Colonic mucosa (tissue), 4 donors: ENCODE data around the gene ZNF689. TPM values are rescaled to one million over a fixed set of nuclear protein-coding genes. Genes with fewer than 3 reads are reported as not detected.

Experiments used
- DNase-seq: peaks from one replicate; pipeline ENCODE4 v3.0.0-alpha.2; 2020
- H3K27ac ChIP-seq: fragments of 200-600 bp; one replicate; pipeline ENCODE4 v1.8.0; 2021
- H3K27me3 ChIP-seq: fragments of 200-600 bp; one replicate; pipeline ENCODE4 v1.8.0; 2021
- H3K36me3 ChIP-seq: fragments of 200-600 bp; one replicate; pipeline ENCODE4 v1.8.0; 2021
- H3K4me1 ChIP-seq: fragments of 200-600 bp; one replicate; pipeline ENCODE4 v1.8.0; 2021; ENCODE audit warnings: mild to moderate bottlenecking
- H3K4me3 ChIP-seq: fragments of 200-600 bp; one replicate; pipeline ENCODE4 v1.8.0; 2021
- H3K9ac ChIP-seq, 2 donors: one replicate each; pipeline ENCODE4 v1.7.0; 2013; ENCODE audit warnings: control low read depth in 2 of 2, low read depth in 2 of 2, low read length in 2 of 2
- H3K9me3 ChIP-seq: fragments of 200-600 bp; one replicate; pipeline ENCODE4 v1.8.0; 2021
- intact Hi-C: fragments of 100-400 bp; cut with DNase I; formaldehyde crosslinking; loops from one replicate; pipeline ENCODE4 v1.14.1; 2022
- total RNA-seq, 2 donors: library from RNA; stranded (reverse); fragmentation: NEBNext Ultra II Directional in 1 of 2; extraction: Animal tissue kit (Norgen Biotek cat#: 25700) in 1 of 2; gene quantifications; one replicate each; pipeline ENCODE4 v1.2.1, GENCODE V29; 2021
- TF ChIP-seq, protein P1 (sequence below): fragments of 200-600 bp; IDR thresholded peaks from one replicate; pipeline ENCODE4 v1.8.0; 2022; ENCODE audit warnings: antibody characterized with exemption, mild to moderate bottlenecking
- donor health status: healthy.
- donor health status: DM: no; HTN: no; CAD: no.
- donor health status: DM: no; HTN: no; CAD: no.

ZNF689 gene
- total RNA-seq, 2 donors from 2014 or later = 6.8 to 7.0 TPM

DNA sequence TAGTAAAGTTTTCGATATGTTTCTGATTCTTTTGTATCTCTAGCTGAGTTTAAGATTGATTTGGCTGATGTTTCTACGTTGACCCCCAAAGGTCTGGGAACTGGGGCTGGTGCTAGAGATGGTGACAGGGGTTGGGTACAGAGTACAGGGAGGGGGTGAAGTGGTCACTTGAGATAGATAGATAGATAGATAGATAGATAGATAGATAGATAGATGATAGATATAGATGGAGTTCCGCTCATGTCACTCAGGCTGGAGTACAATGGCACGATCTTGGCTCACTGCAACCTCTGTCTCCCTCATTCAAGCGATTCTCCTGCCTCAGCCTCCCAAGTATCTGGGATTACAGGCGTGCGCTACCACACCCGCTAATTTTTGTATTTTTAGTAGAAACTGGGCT lies 46.2 kb upstream of the ZNF689 start:
- no peak for DNase-seq
- Histone ChIP-seq H3K9me3 (no peaks in the 10 kb centered on the region), H3K9ac (no peak overlapping the region), H3K36me3 (peaks cover 20% of the 10 kb centered on the region), H3K27ac (no peak overlapping the region), H3K4me3 (no peak overlapping the region), H3K27me3 (no peaks in the 10 kb centered on the region), H3K4me1 (peaks cover 23% of the 10 kb centered on the region)
- TF ChIP-seq, protein P1, sequence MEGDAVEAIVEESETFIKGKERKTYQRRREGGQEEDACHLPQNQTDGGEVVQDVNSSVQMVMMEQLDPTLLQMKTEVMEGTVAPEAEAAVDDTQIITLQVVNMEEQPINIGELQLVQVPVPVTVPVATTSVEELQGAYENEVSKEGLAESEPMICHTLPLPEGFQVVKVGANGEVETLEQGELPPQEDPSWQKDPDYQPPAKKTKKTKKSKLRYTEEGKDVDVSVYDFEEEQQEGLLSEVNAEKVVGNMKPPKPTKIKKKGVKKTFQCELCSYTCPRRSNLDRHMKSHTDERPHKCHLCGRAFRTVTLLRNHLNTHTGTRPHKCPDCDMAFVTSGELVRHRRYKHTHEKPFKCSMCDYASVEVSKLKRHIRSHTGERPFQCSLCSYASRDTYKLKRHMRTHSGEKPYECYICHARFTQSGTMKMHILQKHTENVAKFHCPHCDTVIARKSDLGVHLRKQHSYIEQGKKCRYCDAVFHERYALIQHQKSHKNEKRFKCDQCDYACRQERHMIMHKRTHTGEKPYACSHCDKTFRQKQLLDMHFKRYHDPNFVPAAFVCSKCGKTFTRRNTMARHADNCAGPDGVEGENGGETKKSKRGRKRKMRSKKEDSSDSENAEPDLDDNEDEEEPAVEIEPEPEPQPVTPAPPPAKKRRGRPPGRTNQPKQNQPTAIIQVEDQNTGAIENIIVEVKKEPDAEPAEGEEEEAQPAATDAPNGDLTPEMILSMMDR = no peak
- intact Hi-C loops = no loop called here

DNA sequence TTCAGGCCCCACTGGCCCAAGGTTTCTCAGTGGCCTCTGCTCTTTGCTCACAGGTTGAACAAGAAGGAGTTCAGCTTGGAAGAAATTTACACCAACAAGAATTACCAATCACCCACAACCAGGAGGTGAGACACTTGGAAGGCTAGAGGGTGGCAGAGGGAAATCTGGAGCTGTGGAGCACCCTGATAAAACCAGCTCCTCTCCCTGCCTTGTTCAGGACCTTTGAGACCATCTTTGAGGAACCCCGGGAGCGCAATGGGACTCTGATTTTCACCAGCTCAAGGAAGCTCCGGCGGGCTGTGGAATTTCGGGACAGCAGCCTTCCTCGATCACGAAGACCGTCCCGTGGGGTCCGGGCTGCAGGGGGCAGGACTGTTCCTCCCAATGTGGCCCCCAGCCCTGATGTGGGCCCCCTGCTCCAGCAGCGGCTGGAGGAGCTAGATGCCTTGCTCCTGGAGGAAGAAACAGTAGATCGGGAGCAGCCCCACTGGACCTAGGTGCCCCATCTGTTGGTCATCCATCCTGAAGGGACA lies 45.7 kb upstream of the ZNF689 start:
- intact Hi-C loops = no loop called here
- H3K4me3 ChIP-seq = no peak overlapping the region
- H3K36me3 ChIP-seq = peaks cover 20% of the 10 kb centered on the region
- no peak overlapping the region for H3K9ac ChIP-seq
- no peaks in the 10 kb centered on the region for H3K27me3 ChIP-seq
- peaks cover 18% of the 10 kb centered on the region for H3K4me1 ChIP-seq
- DNase-seq = no peak
- no peak overlapping the region for H3K27ac ChIP-seq
- TF ChIP-seq, protein P1 = no peak
- H3K9me3 ChIP-seq = no peaks in the 10 kb centered on the region

DNA sequence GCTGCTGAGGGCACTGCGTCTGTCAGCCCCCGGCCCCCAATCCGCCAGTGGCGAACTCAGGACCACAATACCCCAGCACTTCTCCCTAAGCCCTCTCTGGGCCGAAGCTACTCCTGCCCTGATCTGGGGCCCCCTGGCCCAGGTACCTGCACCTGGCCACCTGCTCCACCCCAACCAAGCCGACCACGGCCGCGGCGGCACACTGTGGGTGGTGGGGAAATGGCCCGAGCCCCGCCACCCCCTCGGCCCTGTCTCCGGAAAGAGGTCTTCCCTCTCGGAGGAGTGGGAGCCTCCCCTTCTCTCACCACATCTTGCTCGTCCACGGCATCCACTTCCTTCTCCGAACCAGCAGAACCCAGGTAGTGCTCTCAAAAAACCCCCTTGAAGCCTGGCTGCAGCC lies 44.7 kb upstream of the ZNF689 start:
- Histone ChIP-seq H3K9me3 (no peaks in the 10 kb centered on the region), H3K27me3 (no peaks in the 10 kb centered on the region), H3K9ac (no peak overlapping the region), H3K27ac (no peak overlapping the region), H3K4me1 (peaks cover 18% of the 10 kb centered on the region), H3K36me3 (peaks cover 20% of the 10 kb centered on the region), H3K4me3 (no peak overlapping the region)
- TF ChIP-seq, protein P1 = no peak
- intact Hi-C loops = no loop called here
- DNase-seq = no peak

DNA sequence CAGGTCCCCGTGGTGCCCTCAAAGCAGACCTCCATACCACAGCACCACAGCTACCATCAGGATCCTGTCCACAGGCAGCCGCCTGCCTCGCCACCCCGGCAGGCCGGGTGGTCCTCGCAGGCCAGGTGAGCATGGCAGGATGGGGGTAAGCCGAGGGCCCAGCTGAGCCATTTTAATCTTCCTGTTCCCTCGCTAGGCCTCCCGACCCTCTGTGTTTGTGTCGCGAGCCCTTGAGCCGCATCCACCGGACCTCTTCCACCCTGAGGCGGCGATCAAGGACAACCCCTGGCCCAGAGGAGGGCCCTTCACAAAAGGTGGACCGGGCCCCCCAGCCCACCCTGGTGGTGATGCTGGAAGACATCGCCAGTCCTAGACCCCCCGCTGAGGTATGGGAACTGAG lies 42.5 kb upstream of the ZNF689 start:
- Histone ChIP-seq H3K27me3 (no peaks in the 10 kb centered on the region), H3K4me1 (peaks cover 18% of the 10 kb centered on the region), H3K4me3 (no peak overlapping the region), H3K27ac (no peak overlapping the region), H3K9ac (peak overlapping the region in 1 of 2 donors; percentile 17), H3K9me3 (no peaks in the 10 kb centered on the region), H3K36me3 (peaks cover 20% of the 10 kb centered on the region)
- DNase-seq = no peak
- TF ChIP-seq, protein P1 = no peak
- intact Hi-C loops = no loop called here

DNA sequence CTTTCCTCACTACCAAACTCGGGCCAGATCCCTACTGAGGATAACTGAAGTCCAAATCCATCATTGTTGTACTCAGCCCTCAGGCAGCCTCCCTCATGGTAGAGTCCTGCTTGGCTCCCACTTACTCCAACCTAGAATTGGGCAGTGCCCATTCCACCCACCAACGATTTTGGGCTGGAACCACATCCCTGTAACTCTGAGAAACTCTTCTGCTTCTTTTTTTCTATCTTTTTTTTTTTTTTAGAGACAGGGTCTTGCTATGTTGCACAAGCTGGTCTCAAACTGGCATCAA lies 41.8 kb upstream of the ZNF689 start:
- intact Hi-C loops = no loop called here
- Histone ChIP-seq H3K9me3 (no peaks in the 10 kb centered on the region), H3K36me3 (peaks cover 20% of the 10 kb centered on the region), H3K27me3 (no peaks in the 10 kb centered on the region), H3K4me3 (peak overlapping the region; percentile 62), H3K4me1 (peaks cover 14% of the 10 kb centered on the region), H3K27ac (peak overlapping the region; percentile 94), H3K9ac (peak overlapping the region; percentile 93 to 95)
- DNase-seq = no peak
- TF ChIP-seq, protein P1 = no peak
